ENCODE measurements around the gene CREB3L2.
"Not testable (repeated sequence)": the region's sequence is repeated elsewhere in the genome, so short reads cannot be mapped to it uniquely, and the experiment has no call there.

Gene CREB3L2

DNA sequence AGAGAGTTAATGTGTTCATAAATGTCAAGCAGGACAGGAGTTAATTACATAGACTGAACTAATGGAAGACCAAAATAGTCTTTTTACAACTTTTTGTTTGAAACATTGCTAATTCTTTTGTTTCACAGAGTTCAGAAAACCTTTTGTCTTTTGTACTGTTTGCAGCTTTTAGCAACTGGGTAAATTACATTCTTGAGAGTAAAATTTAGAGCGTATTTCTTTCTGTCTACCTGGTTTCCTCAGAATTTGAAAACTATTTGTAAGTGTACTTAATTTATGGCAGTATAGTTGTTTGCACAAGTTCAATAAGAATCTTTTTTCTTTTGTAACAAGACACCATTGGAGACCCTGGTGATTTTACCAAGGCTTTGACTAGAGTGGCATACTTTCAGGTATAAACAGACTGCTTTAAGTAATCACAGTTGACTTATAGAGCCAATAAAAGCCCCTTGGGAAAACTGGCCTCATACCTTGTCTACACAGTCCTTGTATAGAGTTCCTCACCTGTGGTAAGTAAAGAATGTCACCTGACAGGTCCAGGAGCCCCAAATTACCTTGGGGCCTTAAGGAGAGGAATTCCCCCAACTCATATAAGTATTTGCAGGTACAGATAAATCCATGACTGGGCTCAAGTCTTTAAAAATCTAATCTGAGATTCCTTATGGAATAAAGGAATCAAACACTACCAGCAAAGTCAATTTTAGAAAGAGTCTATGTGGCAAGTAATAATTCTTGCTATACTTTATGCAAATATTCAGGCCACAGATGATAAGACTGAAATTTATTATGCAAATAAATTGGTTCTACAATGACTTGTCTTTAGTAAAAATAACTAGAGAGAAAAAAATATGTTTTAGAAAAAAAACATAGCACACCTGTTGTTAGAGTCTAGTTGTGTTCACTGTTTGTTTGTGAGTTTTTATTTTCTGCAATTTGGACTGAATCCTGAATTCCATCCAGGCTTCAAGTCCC, 23.6 kb upstream of the CREB3L2 start:
- Mint-ChIP-seq H3K9me3 (peaks cover 9 to 18% of the 10 kb centered on the region in 2 donors), H3K36me3 (peaks cover 14 to 26% of the 10 kb centered on the region in 2 donors), H3K4me1 (peaks cover 30 to 53% of the 10 kb centered on the region in 2 donors), H3K4me3 (no peak overlapping the region), H3K27ac (peak overlapping the region; percentile 37), H3K27me3 (no peaks in the 10 kb centered on the region)
- DNase-seq (no peak), ATAC-seq (replicated peaks) (no peak)

DNA sequence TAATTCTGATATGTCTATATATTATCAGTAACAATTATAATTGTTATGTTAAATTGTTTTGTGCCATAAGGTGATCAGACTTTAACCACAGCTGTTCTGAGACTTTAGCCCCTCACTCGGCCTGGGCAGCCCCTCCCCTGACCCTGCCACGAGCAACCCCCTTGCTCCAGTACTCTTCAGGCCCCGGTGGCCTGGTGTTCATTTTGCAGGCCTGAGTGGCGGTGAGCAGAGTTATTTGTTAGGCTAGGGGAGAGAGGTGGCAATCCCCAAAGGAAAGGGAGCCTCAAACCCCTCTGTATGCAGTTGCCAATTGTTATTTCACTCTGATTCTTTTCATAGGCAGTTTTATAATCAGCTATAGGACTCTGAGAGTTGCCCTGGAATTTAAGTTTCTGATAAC, 22.9 kb upstream of the CREB3L2 start:
- Mint-ChIP-seq H3K4me3 (no peak overlapping the region), H3K27me3 (no peaks in the 10 kb centered on the region), H3K9me3 (peaks cover 9 to 18% of the 10 kb centered on the region in 2 donors), H3K4me1 (peaks cover 28 to 46% of the 10 kb centered on the region in 2 donors), H3K36me3 (peaks cover 14 to 26% of the 10 kb centered on the region in 2 donors), H3K27ac (no peak overlapping the region)
- DNase-seq: no peak
- no peak for ATAC-seq (replicated peaks)

DNA sequence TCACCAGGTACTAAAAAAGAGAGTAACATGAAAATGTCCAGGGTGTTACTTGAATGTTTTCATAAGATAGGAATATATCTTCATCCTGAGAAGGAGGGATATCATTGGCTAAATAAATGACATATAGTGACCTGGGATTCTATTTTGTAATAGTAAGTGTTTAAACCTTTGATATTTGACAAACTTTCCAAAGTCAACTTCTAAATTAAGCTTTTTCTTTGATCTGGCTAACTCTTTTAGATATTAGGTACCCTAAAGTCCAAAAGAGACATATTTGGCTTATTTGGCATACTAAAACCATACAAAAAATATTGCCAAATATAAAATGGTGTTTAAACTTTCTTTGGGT, 22.4 kb upstream of the CREB3L2 start:
- Mint-ChIP-seq H3K27me3 (no peaks in the 10 kb centered on the region), H3K36me3 (peaks cover 14 to 26% of the 10 kb centered on the region in 2 donors), H3K27ac (peak overlapping the region; percentile 74), H3K4me3 (peak overlapping the region in 1 of 2 donors; percentile 11), H3K4me1 (peaks cover 28 to 43% of the 10 kb centered on the region in 2 donors), H3K9me3 (peaks cover 9 to 18% of the 10 kb centered on the region in 2 donors)
- ATAC-seq (replicated peaks): no peak
- DNase-seq: no peak

DNA sequence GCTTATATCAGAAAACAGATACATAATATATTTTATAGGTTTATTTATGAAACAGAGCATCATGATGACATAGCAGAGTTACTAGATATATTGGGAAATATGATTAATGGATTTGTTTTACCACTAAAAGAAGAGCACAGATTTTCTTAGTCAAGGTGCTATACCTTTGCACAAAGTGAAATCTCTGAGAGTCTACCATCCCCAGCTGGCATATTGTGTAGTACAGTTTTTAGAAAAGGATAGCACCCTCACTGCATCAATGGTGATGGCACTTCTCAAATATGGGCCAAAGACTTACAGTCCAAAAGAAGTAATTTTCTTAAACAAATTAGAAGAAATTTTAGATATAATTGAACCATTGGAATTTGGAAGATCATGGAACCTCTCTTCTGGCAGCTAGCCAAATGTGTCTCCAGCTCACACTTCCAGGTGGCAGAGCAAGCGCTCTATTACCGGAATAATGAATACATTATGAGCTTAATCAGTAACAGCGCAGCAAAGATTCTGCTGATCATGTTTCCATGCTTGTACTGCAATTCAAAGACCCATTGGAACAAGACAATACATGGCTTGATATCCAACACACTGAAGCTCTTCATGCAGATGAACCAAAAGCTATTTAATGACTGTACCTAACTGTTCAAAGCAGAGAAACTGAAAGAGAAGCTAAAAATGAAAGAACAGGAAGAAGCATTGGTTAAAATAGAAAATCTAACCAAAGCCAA, 21.9 kb upstream of the CREB3L2 start:
- Mint-ChIP-seq H3K9me3 (peaks cover 9 to 18% of the 10 kb centered on the region in 2 donors), H3K4me1 (peaks cover 22 to 38% of the 10 kb centered on the region in 2 donors), H3K4me3 (peak overlapping the region in 1 of 2 donors; percentile 11), H3K36me3 (peaks cover 14 to 26% of the 10 kb centered on the region in 2 donors), H3K27ac (peak overlapping the region; percentile 74), H3K27me3 (no peaks in the 10 kb centered on the region)
- peak; percentile 67 to 75 for ATAC-seq (replicated peaks)
- DNase-seq: no peak

DNA sequence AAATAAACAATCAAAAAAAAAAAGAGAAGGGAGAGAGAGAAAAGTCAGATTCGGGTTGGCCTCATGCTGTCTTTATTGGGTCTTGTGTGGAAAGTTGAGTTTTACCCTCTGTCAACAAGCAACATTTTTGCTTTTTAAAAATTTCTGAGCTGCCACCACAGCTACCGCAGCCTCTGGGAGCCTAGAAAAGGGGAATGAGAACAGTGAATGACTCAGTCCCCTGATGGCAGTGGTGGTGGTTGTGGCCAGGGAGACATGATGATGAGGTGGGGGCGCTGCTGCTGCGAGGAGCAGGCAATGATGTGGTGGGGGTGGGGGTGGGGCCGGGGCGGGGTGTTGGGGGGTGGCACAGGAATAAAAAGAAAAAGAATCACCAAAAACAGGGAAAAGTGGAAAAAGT, 20.0 kb upstream of the CREB3L2 start:
- DNase-seq (no peak), ATAC-seq (replicated peaks) (no peak)
- Mint-ChIP-seq H3K36me3 (peaks cover 12 to 23% of the 10 kb centered on the region in 2 donors), H3K9me3 (peaks cover 9 to 15% of the 10 kb centered on the region in 2 donors), H3K27me3 (no peaks in the 10 kb centered on the region), H3K27ac (no peak overlapping the region), H3K4me3 (no peak overlapping the region), H3K4me1 (peaks cover 13 to 19% of the 10 kb centered on the region in 2 donors)

DNA sequence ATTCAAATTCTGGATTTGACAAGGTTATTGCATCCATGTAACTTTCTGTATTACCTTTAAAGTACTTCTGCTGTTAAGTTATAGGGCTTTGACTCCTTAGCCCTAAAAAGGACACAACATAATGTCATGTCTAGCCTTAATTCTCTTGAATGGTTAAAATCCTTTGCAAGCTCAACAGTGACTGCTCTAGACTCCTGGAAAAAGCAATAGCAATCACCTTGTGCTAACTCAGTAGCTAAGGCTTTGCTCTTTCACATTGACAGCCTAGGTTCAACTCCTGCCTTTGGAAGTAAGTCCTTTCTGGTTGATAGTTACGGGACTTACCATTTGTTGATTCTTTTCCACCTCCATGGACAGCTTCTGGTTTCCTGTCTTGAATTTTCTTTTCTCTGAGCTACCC, 16.1 kb upstream of the CREB3L2 start:
- DNase-seq (no peak), ATAC-seq (replicated peaks) (no peak)
- H3K4me1 Mint-ChIP-seq: peaks cover 3 to 21% of the 10 kb centered on the region in 2 donors
- no peaks in the 10 kb centered on the region for H3K27me3 Mint-ChIP-seq
- peaks cover 0 to 4% of the 10 kb centered on the region in 2 donors for H3K9me3 Mint-ChIP-seq
- no peak overlapping the region for H3K27ac Mint-ChIP-seq
- no peak overlapping the region for H3K4me3 Mint-ChIP-seq
- H3K36me3 Mint-ChIP-seq: peaks cover 5 to 6% of the 10 kb centered on the region in 2 donors

DNA sequence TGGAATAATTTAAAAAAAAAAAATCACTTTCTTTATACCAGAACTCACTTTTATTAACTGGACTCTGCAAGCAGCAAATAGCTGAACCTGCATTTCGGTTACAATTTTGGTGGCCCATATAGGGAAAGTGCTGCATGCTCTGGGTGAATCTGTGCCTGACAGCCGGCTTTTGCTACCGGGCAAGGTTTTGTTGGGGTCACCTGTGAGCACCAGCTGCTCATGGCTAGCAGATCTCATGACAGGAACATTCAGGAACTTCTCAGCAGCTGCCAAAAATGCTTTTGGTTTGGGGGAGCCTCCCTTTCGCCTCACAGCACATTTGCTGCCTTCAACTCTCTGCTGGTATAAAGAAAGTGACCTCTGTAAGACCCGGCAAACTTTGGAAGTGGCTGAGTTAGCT, 13.2 kb upstream of the CREB3L2 start:
- Mint-ChIP-seq H3K27ac (no peak overlapping the region), H3K9me3 (peaks cover 0 to 4% of the 10 kb centered on the region in 2 donors), H3K27me3 (no peaks in the 10 kb centered on the region), H3K4me1 (peaks cover 3 to 21% of the 10 kb centered on the region in 2 donors), H3K4me3 (no peak overlapping the region), H3K36me3 (peaks cover 0 to 5% of the 10 kb centered on the region in 2 donors)
- no peak for DNase-seq
- ATAC-seq (replicated peaks): no peak

DNA sequence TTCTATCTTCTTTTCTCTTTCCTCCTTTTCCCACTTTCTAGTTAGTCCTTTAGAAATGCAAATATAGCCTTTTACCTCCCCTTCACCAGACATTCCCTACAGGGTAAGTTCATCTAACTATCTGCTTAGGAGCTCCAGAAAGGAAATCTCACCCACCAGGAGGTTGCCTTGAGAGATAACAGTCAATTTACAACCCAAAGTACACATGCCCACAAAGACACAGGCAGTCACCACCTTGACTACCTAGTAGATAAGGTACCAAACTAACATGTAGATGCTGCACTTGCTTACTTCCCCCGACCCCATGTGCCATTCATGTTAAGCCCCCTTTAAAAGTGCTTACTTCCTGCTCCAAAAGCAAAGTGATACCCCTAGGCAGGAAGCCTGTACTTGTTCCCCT, 12.8 kb upstream of the CREB3L2 start:
- peaks cover 0 to 5% of the 10 kb centered on the region in 2 donors for H3K36me3 Mint-ChIP-seq
- DNase-seq: no peak
- no peaks in the 10 kb centered on the region for H3K27me3 Mint-ChIP-seq
- ATAC-seq (replicated peaks): no peak
- no peak overlapping the region for H3K4me3 Mint-ChIP-seq
- no peak overlapping the region for H3K27ac Mint-ChIP-seq
- H3K9me3 Mint-ChIP-seq: peaks cover 0 to 4% of the 10 kb centered on the region in 2 donors
- peaks cover 3 to 21% of the 10 kb centered on the region in 2 donors for H3K4me1 Mint-ChIP-seq

DNA sequence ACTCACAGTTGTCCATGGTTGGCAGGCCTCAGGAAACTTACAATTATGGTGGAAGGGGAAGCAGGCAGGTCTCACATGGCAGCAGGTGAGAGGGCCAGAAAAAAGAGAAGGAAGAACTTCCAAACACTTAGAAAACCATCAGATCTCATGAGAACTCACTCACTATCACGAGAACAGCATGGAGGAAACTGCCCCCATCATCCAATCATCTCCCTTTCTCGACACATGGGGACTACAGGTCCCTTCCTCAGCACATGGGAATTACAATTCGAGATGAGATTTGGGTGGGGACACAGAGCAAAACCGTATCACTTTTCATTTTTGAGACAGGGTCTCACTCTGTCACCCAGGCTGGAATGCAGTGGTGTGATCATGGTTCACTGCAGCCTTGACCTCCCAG, 12.3 kb upstream of the CREB3L2 start:
- H3K9me3 Mint-ChIP-seq; H3K27me3 Mint-ChIP-seq; H3K4me3 Mint-ChIP-seq; ATAC-seq (replicated peaks); H3K27ac Mint-ChIP-seq; DNase-seq; H3K36me3 Mint-ChIP-seq: not testable (repeated sequence)
- peaks cover 3 to 21% of the 10 kb centered on the region in 2 donors for H3K4me1 Mint-ChIP-seq

DNA sequence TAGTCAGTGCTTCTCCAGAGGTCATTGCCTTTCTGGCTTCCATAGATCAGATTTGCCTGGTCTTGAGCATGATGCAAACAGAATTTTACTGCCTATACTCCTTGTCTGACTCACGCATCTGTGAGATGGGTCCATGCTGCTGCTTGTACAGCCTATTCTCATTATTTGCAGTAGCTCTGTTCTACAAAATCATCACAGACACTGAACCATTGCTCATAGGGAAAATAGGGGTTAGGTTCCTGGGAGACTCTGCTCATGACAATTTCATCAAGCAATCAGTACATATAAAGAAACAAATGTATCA, 7.4 kb upstream of the CREB3L2 start:
- peaks cover 0 to 2% of the 10 kb centered on the region in 2 donors for H3K36me3 Mint-ChIP-seq
- ATAC-seq (replicated peaks) (no peak), DNase-seq (no peak)
- peaks cover 4 to 12% of the 10 kb centered on the region in 2 donors for H3K4me1 Mint-ChIP-seq
- no peak overlapping the region for H3K4me3 Mint-ChIP-seq
- H3K9me3 Mint-ChIP-seq: peaks cover 0 to 2% of the 10 kb centered on the region in 2 donors
- no peak overlapping the region for H3K27ac Mint-ChIP-seq
- no peaks in the 10 kb centered on the region for H3K27me3 Mint-ChIP-seq

DNA sequence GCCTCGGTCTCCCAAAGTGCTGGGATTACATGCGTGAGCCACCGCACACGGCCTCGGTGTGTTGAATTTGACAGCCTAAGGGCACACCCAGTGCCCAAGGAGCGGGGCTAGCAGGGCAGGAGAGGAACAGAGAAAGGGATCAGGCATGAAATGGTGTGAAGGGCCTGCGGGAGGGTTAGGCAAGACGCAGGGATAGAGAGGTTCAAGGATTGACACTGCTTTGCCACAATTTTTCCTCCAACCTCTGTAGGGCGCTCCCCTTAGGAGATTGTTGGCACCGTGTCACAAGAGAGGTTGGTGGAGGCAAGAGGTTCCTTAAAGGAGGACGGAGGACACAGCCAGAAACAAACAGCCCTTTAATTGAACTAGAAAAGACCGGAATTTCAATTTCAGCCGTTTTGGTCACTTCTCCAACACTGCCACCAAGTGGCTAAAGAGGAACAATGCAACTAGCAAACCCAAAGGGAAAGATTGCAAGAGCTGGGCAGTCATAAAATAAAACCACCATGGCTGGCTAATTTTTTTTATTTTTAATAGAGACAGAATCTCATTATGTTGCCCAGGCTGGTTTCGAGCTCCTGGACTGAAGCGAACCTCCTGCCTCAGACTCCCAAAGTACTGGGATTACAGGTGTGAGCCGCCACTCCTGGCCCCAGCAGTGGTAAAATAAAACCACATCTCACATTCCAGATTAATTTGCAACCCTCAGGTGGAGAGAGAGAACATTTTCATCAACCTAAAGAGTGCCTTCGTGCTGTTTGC, 6.9 kb upstream of the CREB3L2 start:
- H3K36me3 Mint-ChIP-seq: no peaks in the 10 kb centered on the region
- peak; percentile 38 to 48 for ATAC-seq (replicated peaks)
- H3K9me3 Mint-ChIP-seq: no peaks in the 10 kb centered on the region

DNA sequence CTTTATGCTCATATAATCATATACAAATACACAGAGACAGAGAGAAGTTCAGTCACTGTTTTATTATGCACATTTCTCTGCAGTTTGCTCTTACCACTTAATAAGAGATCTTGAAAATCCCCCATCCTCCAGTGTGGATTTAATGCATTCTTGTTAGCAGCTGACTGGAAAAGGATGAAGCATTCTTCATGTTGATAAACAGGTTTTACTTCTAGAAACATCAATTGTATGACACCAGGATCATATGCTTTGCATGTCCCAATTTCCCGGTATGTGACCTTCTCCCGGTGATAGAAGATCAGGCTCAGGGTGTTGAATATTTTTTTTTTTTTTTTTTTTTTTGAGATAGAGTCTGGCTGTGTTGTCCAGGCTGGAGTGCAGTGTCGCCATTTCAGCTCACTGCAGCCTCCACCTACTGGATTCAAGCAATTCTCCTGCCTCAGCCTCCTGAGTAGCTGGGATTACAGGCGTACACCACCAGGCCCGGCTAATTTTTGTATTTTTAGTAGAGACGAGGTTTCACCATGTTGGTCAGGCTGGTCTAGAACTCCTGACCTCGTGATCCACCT, 6.2 kb upstream of the CREB3L2 start:
- Mint-ChIP-seq H3K9me3 (no peaks in the 10 kb centered on the region), H3K36me3 (no peaks in the 10 kb centered on the region), H3K27ac (no peak overlapping the region), H3K27me3 (no peaks in the 10 kb centered on the region), H3K4me3 (peak overlapping the region in 1 of 2 donors; percentile 65), H3K4me1 (peaks cover 4 to 7% of the 10 kb centered on the region in 2 donors)
- no peak for DNase-seq
- no peak for ATAC-seq (replicated peaks)

More for the DNA sequence above, 6.9 kb upstream of the CREB3L2 start:
- peaks cover 4 to 7% of the 10 kb centered on the region in 2 donors for H3K4me1 Mint-ChIP-seq
- H3K27ac Mint-ChIP-seq: peak overlapping the region; percentile 47
- no peaks in the 10 kb centered on the region for H3K27me3 Mint-ChIP-seq
- DNase-seq: peak; percentile 22
- peak overlapping the region in 1 of 2 donors; percentile 65 for H3K4me3 Mint-ChIP-seq

DNA sequence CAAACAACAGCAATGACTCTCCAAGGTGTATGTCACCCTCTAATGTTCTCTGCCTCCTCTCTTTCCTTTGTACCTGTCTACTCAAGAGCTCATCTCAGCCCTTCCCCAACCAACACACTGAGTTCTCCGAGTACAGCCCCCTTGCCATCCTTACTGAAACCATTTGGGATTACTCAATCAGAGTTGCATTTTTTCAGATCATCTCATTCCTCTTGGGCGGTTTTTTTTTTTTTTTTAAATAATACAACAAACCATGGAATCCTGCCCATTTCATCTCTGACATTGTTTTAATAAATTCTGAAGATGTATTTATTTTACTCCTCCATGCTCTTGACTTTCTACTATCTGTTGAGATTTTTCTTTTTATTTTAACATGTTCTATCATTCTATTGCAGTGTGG, 4.2 kb upstream of the CREB3L2 start:
- Mint-ChIP-seq H3K27me3 (no peaks in the 10 kb centered on the region), H3K9me3 (no peaks in the 10 kb centered on the region), H3K27ac (no peak overlapping the region), H3K36me3 (no peaks in the 10 kb centered on the region), H3K4me3 (no peak overlapping the region), H3K4me1 (peaks cover 6 to 14% of the 10 kb centered on the region in 2 donors)
- DNase-seq (no peak), ATAC-seq (replicated peaks) (no peak)

DNA sequence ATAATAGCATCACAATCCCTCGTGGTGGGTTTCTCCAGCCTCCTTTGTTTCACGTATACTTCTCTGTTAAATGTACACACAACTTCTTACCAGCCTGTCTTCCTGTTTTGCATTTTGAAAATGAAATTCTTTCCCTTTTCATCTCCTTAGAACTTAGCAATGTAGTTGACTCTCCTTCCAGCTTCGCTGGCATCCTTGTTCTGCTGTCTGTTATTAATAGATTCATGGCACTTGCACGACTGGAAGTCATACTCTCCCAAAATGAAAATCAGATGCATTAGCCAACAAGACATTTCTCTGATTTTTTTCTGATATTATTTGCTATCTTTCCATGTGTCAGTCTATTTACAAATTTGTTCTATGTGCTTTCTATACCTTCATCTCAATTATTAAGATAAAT, 3.0 kb upstream of the CREB3L2 start:
- H3K27ac Mint-ChIP-seq: no peak overlapping the region
- peaks cover 11 to 23% of the 10 kb centered on the region in 2 donors for H3K4me1 Mint-ChIP-seq
- H3K27me3 Mint-ChIP-seq: no peaks in the 10 kb centered on the region
- DNase-seq (no peak), ATAC-seq (replicated peaks) (no peak)
- no peaks in the 10 kb centered on the region for H3K36me3 Mint-ChIP-seq
- no peak overlapping the region for H3K4me3 Mint-ChIP-seq
- H3K9me3 Mint-ChIP-seq: no peaks in the 10 kb centered on the region

All from stimulated activated naive B cell treated with anti-CD40 and anti-IgM and Interleukin-4, amounts not matched to agents 10 μg/mL and 1 μg/mL and 100 μg/mL, for 72 hours (primary cell).